ENCODE results near the gene EPS8L2.

Gene EPS8L2

DNA sequence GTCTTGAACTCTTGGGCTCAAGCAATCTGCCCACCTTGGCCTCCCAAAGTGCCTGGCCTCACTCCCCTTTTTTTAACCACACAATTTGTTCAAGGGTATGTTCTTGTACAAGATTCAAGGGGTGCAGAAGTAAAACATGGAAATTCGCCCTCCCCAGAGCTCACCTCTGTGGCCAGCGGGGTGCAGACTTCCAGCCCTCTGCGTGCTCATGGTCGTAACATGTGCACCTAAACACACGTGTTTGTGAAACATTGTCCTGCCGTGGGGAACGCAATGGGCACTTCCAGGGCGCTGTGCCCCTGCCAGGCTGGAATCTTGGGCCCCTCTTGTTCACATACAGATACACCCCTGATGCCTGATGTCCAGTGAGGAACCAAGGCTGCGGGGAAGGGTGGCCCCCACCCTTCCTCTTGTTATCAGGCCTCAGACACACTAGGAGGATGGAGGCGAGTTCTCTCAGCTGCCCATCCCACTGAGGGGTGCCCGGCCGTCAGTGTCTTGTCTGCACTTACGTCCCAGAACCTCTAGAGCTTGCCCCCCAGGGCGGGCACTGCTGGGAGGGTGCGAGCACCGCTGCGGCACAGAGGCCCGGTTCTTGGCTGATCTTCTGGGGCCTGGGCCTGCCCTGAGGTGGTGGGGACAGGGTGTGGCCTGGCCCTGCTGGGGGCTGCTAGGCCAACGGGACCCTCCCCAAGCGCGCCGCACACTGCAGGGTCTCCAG lies 4.1 kb upstream of the EPS8L2 start:
- H3K36me3 ChIP-seq (ENCODE audit: low read length) = no peaks in the 10 kb centered on the region
- H3K27ac ChIP-seq (ENCODE audit: low read depth, low read length) = no peak overlapping the region
- H3K9me2 ChIP-seq (replicated peaks; ENCODE audit: insufficient read depth, low read length) = no peaks in the 10 kb centered on the region
- no peaks in the 10 kb centered on the region for H3K9me3 ChIP-seq (ENCODE audit: insufficient read depth, low read length)
- no peak overlapping the region for H3K4me2 ChIP-seq (ENCODE audit: low read depth, low read length, poor library complexity, severe bottlenecking)
- no peak overlapping the region for H3K9ac ChIP-seq (ENCODE audit: low read length)
- TF ChIP-seq EZH2phosphoT487 (conservative IDR thresholded peaks at IDR 0.05; ENCODE audit: low read length) (no peak), CTCF (IDR thresholded peaks at IDR 0.05; ENCODE audit: insufficient read depth, low read length, poor library complexity, severe bottlenecking) (no peak)
- H3F3A ChIP-seq (ENCODE audit: insufficient read depth) = peaks cover 11% of the 10 kb centered on the region
- no peaks in the 10 kb centered on the region for H3K79me2 ChIP-seq (ENCODE audit: insufficient read depth, low read length)
- no peaks in the 10 kb centered on the region for H4K20me1 ChIP-seq (ENCODE audit: low read depth, low read length)
- H3K4me3 ChIP-seq (ENCODE audit: insufficient read depth, low read length, poor library complexity, severe bottlenecking) = no peak overlapping the region
- no peak overlapping the region for H2AFZ ChIP-seq (ENCODE audit: low read depth, low read length, severe bottlenecking)
- H3K27me3 ChIP-seq (ENCODE audit: low read length) = no peaks in the 10 kb centered on the region

DNA sequence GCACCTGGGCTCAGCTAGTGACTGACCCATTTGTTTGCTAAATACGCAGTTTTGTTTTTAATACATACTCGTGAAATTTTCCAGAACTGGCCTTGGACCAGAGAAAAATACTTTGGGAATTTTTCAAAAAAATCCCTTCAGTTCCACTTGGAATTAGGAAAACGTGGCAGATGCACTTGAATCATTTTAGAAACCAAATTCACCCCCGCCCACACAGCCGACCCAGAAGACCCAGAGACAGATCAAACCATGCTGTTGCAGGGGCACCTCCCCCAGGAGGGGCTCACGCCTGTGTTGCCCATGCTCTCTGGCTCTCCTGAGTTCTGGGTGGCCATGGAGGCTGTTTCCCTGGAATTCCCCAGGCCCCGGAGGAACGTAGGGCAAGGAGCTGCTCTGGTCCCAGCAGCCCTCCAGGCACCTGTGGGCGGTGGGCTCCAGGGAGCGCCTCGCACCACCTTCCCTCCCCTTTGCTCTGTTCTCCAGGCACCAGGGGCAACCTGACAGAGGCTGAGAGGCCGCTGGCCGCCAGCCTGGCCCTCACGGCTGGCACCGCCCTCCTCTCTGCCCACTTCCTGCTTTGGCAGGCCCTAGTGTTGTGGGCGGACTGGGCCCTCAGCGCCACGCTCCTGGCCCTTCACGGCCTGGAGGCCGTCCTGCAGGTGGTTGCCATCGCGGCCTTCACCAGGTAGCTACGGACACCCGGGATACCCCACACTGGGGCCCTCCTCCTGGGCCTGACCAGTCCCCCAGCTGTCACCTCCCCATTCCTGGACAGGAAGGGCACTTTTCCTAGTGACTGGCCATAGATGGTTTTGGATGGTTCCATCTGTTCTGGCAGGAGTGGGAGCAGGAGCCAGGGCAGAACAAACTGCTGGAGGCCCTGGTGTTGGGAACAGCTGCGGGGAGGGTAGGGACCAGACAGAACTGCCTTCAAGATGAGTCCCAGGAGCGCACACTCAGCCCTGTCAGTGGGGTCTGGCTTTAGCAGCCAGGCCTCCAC lies 3.3 kb upstream of the EPS8L2 start:
- Histone ChIP-seq H3K79me2 (ENCODE audit: insufficient read depth, low read length) (no peaks in the 10 kb centered on the region), H3K27me3 (ENCODE audit: low read length) (no peaks in the 10 kb centered on the region), H3K36me3 (ENCODE audit: low read length) (no peaks in the 10 kb centered on the region), H3K4me3 (ENCODE audit: insufficient read depth, low read length, poor library complexity, severe bottlenecking) (no peak overlapping the region), H3K4me2 (ENCODE audit: low read depth, low read length, poor library complexity, severe bottlenecking) (no peak overlapping the region), H3F3A (ENCODE audit: insufficient read depth) (peaks cover 3% of the 10 kb centered on the region; the same call in 1 of the 2 replicates), H3K9ac (ENCODE audit: low read length) (no peak overlapping the region), H3K9me3 (ENCODE audit: insufficient read depth, low read length) (no peaks in the 10 kb centered on the region), H3K27ac (ENCODE audit: low read depth, low read length) (no peak overlapping the region), H4K20me1 (ENCODE audit: low read depth, low read length) (no peaks in the 10 kb centered on the region), H2AFZ (ENCODE audit: low read depth, low read length, severe bottlenecking) (no peak overlapping the region), H3K9me2 (replicated peaks; ENCODE audit: insufficient read depth, low read length) (no peaks in the 10 kb centered on the region)
- TF ChIP-seq EZH2phosphoT487 (conservative IDR thresholded peaks at IDR 0.05; ENCODE audit: low read length) = no peak

DNA sequence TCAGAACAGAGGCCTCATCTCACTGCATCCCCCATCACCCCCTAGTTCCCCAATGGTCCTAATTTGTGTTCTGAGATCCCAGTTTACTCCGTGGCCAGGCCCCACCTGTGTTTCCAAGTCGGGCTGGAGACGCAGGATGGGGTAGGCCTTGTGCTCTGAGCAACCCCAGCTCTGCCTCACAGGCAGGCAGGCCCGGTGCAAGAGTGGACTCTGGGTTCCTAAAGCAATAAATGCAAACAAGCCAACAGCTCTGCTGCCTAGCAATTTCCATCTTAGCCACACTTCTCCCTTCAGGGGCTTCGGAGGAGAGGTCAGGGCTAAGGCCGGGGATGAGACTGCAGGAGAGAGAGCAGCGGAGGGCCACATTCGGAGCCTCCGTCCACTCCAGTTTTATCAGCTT lies 2.5 kb upstream of the EPS8L2 start:
- H3K4me3 ChIP-seq (ENCODE audit: insufficient read depth, low read length, poor library complexity, severe bottlenecking) = no peak overlapping the region
- no peak overlapping the region for H3K27ac ChIP-seq (ENCODE audit: low read depth, low read length)
- H3K9me3 ChIP-seq (ENCODE audit: insufficient read depth, low read length) = no peaks in the 10 kb centered on the region
- H2AFZ ChIP-seq (ENCODE audit: low read depth, low read length, severe bottlenecking) = no peak overlapping the region
- no peaks in the 10 kb centered on the region for H3K36me3 ChIP-seq (ENCODE audit: low read length)
- TF ChIP-seq EZH2phosphoT487 (conservative IDR thresholded peaks at IDR 0.05; ENCODE audit: low read length) (no peak), CTCF (IDR thresholded peaks at IDR 0.05; ENCODE audit: insufficient read depth, low read length, poor library complexity, severe bottlenecking) (no peak)
- H3F3A ChIP-seq (ENCODE audit: insufficient read depth) = no peaks in the 10 kb centered on the region
- no peaks in the 10 kb centered on the region for H3K79me2 ChIP-seq (ENCODE audit: insufficient read depth, low read length)
- no peak overlapping the region for H3K9ac ChIP-seq (ENCODE audit: low read length)
- no peaks in the 10 kb centered on the region for H3K9me2 ChIP-seq (replicated peaks; ENCODE audit: insufficient read depth, low read length)
- H3K4me2 ChIP-seq (ENCODE audit: low read depth, low read length, poor library complexity, severe bottlenecking) = no peak overlapping the region
- H3K27me3 ChIP-seq (ENCODE audit: low read length) = no peaks in the 10 kb centered on the region
- H4K20me1 ChIP-seq (ENCODE audit: low read depth, low read length) = no peaks in the 10 kb centered on the region
